ENCODE data around the gene MFN1.
"Not testable (repeated sequence)": the region's sequence is repeated elsewhere in the genome, so short reads cannot be mapped to it uniquely, and the experiment has no call there.

Gene MFN1

GRCh38 chr3:179347345-179348194 lies at the start of gene MFN1:
Gene MFN1 (plus strand): TSS chr3:179347709. CDS start chr3:179348852, 1,143 bp downstream.
- peak; percentile 50 to 97 (median 91) for DNase-seq

GRCh38 chr3:179297971-179298725 lies 49.4 kb upstream of the MFN1 start:
- no peak for DNase-seq

GRCh38 chr3:179299316-179299715 lies 48.2 kb upstream of the MFN1 start:
- no peak for DNase-seq

GRCh38 chr3:179299999-179300613 lies 47.4 kb upstream of the MFN1 start:
- DNase-seq: no peak

GRCh38 chr3:179301645-179302044 lies 45.9 kb upstream of the MFN1 start:
- DNase-seq: no peak

- no peak for DNase-seq
These were observed 45.4 kb upstream of the MFN1 start for GRCh38 chr3:179302111-179302510.

GRCh38 chr3:179304605-179305004 lies 42.9 kb upstream of the MFN1 start:
- DNase-seq: no peak

- DNase-seq: not testable (repeated sequence)
These were observed 40.1 kb upstream of the MFN1 start for GRCh38 chr3:179307362-179307761.

GRCh38 chr3:179308001-179308400 lies 39.5 kb upstream of the MFN1 start:
- no peak for DNase-seq

GRCh38 chr3:179309225-179310078 lies 38.1 kb upstream of the MFN1 start:
- DNase-seq: no peak

- DNase-seq: no peak
These were observed 28.6 kb upstream of the MFN1 start for GRCh38 chr3:179318876-179319275.

GRCh38 chr3:179321668-179322285 lies 25.7 kb upstream of the MFN1 start:
- peak in 21 of 58 donors; percentile 3 to 51 (median 11) for DNase-seq

GRCh38 chr3:179322286-179323196 lies 25.0 kb upstream of the MFN1 start, which contains the start of gene ZNF639:
Gene ZNF639 (plus strand): TSS chr3:179323031. CDS start chr3:179328294, 5,263 bp downstream.
- DNase-seq: peak in 56 of 58 donors; percentile 14 to 80 (median 68)

GRCh38 chr3:179323197-179324110 lies 24.1 kb upstream of the MFN1 start:
- peak in 55 of 58 donors; percentile 12 to 81 (median 64) for DNase-seq

- peak in 1 of 58 donors; percentile 8 for DNase-seq
These were observed 23.2 kb upstream of the MFN1 start for GRCh38 chr3:179324270-179324754.

GRCh38 chr3:179330438-179330837 lies 17.1 kb upstream of the MFN1 start:
- no peak for DNase-seq

GRCh38 chr3:179332240-179332639 lies 15.3 kb upstream of the MFN1 start:
- DNase-seq: no peak

- no peak for DNase-seq
These were observed 14.4 kb upstream of the MFN1 start for GRCh38 chr3:179333084-179333483.
